ENCODE results near the gene ATP2C2. TPM values are rescaled to one million over a fixed set of nuclear protein-coding genes. Genes with fewer than 3 reads are reported as not detected.

ATP2C2 gene
- total and polyA plus RNA-seq, 11 donors, result 0.17 TPM; not detected in 10

DNA sequence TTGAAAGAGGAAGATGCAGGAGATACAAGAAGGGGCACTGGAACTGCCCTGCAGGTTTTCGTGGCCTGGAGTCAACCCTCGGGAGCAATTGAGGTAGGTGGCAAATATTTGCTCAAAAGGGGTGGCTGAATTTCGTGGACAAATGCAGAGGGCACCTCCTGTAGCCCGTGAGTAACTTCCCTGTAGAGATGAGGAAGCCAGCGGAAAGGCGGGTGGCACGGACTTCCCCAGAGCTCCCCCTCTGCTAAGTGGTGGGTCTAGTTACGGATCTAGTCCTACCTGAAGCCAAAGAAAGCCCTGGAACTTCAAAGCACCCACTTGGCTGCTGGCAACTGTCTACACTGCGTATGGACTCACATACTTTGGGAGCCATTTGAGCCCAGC is 1.0 kb upstream of the ATP2C2 start:
- no peaks in the 10 kb centered on the region for H3K9me3 ChIP-seq
- H3K4me3 ChIP-seq, result no peak overlapping the region
- H3K4me1 ChIP-seq, result peaks cover 0 to 10% (median 3%) of the 10 kb centered on the region in 12 donors
- H3K27ac ChIP-seq, result no peak overlapping the region
- no peak for TF ChIP-seq CTCF (IDR thresholded peaks at IDR 0.05)
- TF ChIP-seq POLR2A (IDR thresholded peaks at IDR 0.05), result no peak
- no peaks in the 10 kb centered on the region for H3K36me3 ChIP-seq
- ATAC-seq (no peak), DNase-seq (no peak)
- intact Hi-C loops (cut with DNase I), result no loop called here
- WGBS, 4 donors, result 55 to 70% (median 64%) methylated on average over 7 to 9 of the region's 9 CpGs
- peaks cover 20 to 68% (median 41%) of the 10 kb centered on the region in 9 donors for H3K27me3 ChIP-seq

GRCh38 chr16:84367750-84368307 is 509 bp upstream of the ATP2C2 start:
- DNase-seq (no peak), ATAC-seq (no peak)
- Histone ChIP-seq H3K27me3 (peaks cover 20 to 68% (median 41%) of the 10 kb centered on the region in 9 donors), H3K4me1 (peaks cover 0 to 10% (median 3%) of the 10 kb centered on the region in 12 donors), H3K36me3 (no peaks in the 10 kb centered on the region), H3K27ac (no peak overlapping the region), H3K4me3 (peak overlapping the region in 1 of 12 donors; percentile 12), H3K9me3 (no peaks in the 10 kb centered on the region)
- intact Hi-C loops (cut with DNase I), result no loop called here
- 12 to 46% (median 23%) methylated on average over 14 to 27 of the region's 27 CpGs for WGBS, 4 donors
- TF ChIP-seq CTCF (IDR thresholded peaks at IDR 0.05) (no peak), POLR2A (IDR thresholded peaks at IDR 0.05) (no peak)

GRCh38 chr16:84369105-84369504 is 767 bp downstream of the ATP2C2 start:
- DNase-seq, result no peak
- no peak for TF ChIP-seq CTCF (IDR thresholded peaks at IDR 0.05)
- no peak for TF ChIP-seq POLR2A (IDR thresholded peaks at IDR 0.05)
- peaks cover 20 to 68% (median 41%) of the 10 kb centered on the region in 9 donors for H3K27me3 ChIP-seq

DNA sequence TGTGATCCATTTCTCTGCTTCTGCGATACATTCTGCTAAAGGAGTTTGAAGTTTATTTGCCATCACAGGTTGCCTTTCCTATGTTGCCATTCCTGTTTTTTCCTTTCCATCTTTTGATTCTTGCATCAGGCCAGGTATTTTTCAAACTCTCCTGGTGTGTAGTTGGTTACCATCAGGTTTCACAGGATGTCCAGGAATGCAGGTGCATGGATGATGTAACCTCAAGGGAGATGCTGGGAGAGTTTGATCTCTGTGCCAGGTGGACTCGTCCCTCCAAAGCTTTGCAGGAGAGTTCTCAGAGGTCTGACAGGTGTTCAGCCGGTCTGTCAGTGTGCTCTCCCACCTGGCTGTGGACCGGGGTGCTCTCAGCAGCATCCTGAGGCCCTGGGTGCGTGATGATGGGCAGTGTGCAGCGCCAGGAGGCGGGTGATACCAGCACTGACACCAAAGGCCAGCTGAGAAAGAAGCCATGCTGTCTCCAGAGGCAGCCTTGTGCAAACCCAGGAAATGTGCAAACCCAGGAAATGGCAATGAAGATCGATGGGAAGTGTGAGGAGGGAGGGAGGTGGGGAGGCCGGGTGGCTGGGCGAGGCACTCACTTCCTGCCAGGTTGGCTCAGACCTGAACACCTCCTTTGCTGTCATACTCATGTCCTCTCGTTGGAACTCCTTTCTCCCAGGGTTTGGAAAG is 1.7 kb downstream of the ATP2C2 start:
- Histone ChIP-seq H3K27ac (no peak overlapping the region), H3K4me3 (no peak overlapping the region), H3K9me3 (no peaks in the 10 kb centered on the region), H3K27me3 (peaks cover 20 to 68% (median 41%) of the 10 kb centered on the region in 9 donors), H3K4me1 (peaks cover 0 to 10% (median 3%) of the 10 kb centered on the region in 12 donors), H3K36me3 (no peaks in the 10 kb centered on the region)
- ATAC-seq (no peak), DNase-seq (no peak)
- intact Hi-C loops (cut with DNase I), result no loop called here
- no peak for TF ChIP-seq POLR2A (IDR thresholded peaks at IDR 0.05)
- TF ChIP-seq CTCF (IDR thresholded peaks at IDR 0.05), result no peak
- WGBS, 4 donors, result 52 to 56% (median 55%) methylated on average over 6 to 11 of the region's 11 CpGs

More at GRCh38 chr16:84369105-84369504, 767 bp downstream of the ATP2C2 start:
- H3K9me3 ChIP-seq, result no peaks in the 10 kb centered on the region
- no peak for ATAC-seq
- 31 to 39% (median 32%) methylated on average over 7 of the region's 7 CpGs for WGBS, 4 donors
- intact Hi-C loops (cut with DNase I), result no loop called here
- H3K4me3 ChIP-seq, result no peak overlapping the region
- peaks cover 0 to 10% (median 3%) of the 10 kb centered on the region in 12 donors for H3K4me1 ChIP-seq
- no peaks in the 10 kb centered on the region for H3K36me3 ChIP-seq
- no peak overlapping the region for H3K27ac ChIP-seq

Data from heart left ventricle (tissue), 16 donors.